NCI-H2029 (cell line): Measurements from ENCODE around the gene RNASEL.

Source experiments
- DNase-seq: peaks from one replicate; lab custom pipeline; 2025; lab: John Stamatoyannopoulos, UW

The RNASEL gene

GRCh38 chr1:182600745-182601415, 11.8 kb upstream of the RNASEL start:
- no peak for DNase-seq

- DNase-seq = no peak
Measured at GRCh38 chr1:182600036-182600713, 11.1 kb upstream of the RNASEL start.

GRCh38 chr1:182599339-182599738, 10.3 kb upstream of the RNASEL start:
- DNase-seq = no peak

GRCh38 chr1:182598296-182598695, 9.2 kb upstream of the RNASEL start:
- DNase-seq = no peak

GRCh38 chr1:182596934-182597333, 7.9 kb upstream of the RNASEL start:
- no peak for DNase-seq

GRCh38 chr1:182595641-182596240, 6.7 kb upstream of the RNASEL start:
- DNase-seq = peak; percentile 16

- no peak for DNase-seq
Measured at GRCh38 chr1:182589931-182590330, 875 bp upstream of the RNASEL start.

- DNase-seq = no peak
Measured at GRCh38 chr1:182589520-182589919, 464 bp upstream of the RNASEL start.

GRCh38 chr1:182587666-182588499, 1.2 kb downstream of the RNASEL start:
- no peak for DNase-seq

- no peak for DNase-seq
Measured at GRCh38 chr1:182587093-182587492, 2.0 kb downstream of the RNASEL start.

GRCh38 chr1:182586380-182586779, 2.7 kb downstream of the RNASEL start:
- DNase-seq = no peak

GRCh38 chr1:182584746-182585145, 4.3 kb downstream of the RNASEL start:
- no peak for DNase-seq

GRCh38 chr1:182580736-182581135, 8.3 kb downstream of the RNASEL start:
- no peak for DNase-seq

- no peak for DNase-seq
Measured at GRCh38 chr1:182575540-182576149, 13.4 kb downstream of the RNASEL start.

GRCh38 chr1:182574156-182574555, 14.9 kb downstream of the RNASEL start:
- DNase-seq = no peak

GRCh38 chr1:182570611-182570970, 18.5 kb downstream of the RNASEL start:
- no peak for DNase-seq

- DNase-seq = no peak
Measured at GRCh38 chr1:182569939-182570610, 19.0 kb downstream of the RNASEL start.

GRCh38 chr1:182568647-182569284, 20.3 kb downstream of the RNASEL start:
- DNase-seq = no peak

- DNase-seq = no peak
Measured at GRCh38 chr1:182567629-182568028, 21.4 kb downstream of the RNASEL start.

- DNase-seq = no peak
Measured at GRCh38 chr1:182565537-182565936, 23.5 kb downstream of the RNASEL start.

GRCh38 chr1:182564406-182565004, 24.6 kb downstream of the RNASEL start:
- no peak for DNase-seq
